ENCODE measurements around the gene CDC20.

CDC20 gene

GRCh38 chr1:43358746-43359693 lies at the start of gene CDC20:
Gene CDC20, plus strand, starts transcription at chr1:43358981. Its CDS starts 235 bp downstream, at chr1:43359216.
- DNase-seq (ENCODE audit: low read depth) = peak; percentile 92

GRCh38 chr1:43309405-43310025 lies 49.3 kb upstream of the CDC20 start:
- no peak for DNase-seq (ENCODE audit: low read depth)

GRCh38 chr1:43311521-43311920 lies 47.3 kb upstream of the CDC20 start:
- no peak for DNase-seq (ENCODE audit: low read depth)

GRCh38 chr1:43312212-43312623 lies 46.6 kb upstream of the CDC20 start:
- no peak for DNase-seq (ENCODE audit: low read depth)

- no peak for DNase-seq (ENCODE audit: low read depth)
Measured at GRCh38 chr1:43312663-43313515, 45.9 kb upstream of the CDC20 start.

GRCh38 chr1:43313771-43314170 lies 45.0 kb upstream of the CDC20 start:
- no peak for DNase-seq (ENCODE audit: low read depth)

- no peak for DNase-seq (ENCODE audit: low read depth)
Measured at GRCh38 chr1:43314233-43314632, 44.5 kb upstream of the CDC20 start.

GRCh38 chr1:43315481-43315880 lies 43.3 kb upstream of the CDC20 start:
- no peak for DNase-seq (ENCODE audit: low read depth)

GRCh38 chr1:43315963-43316737 lies 42.6 kb upstream of the CDC20 start:
- DNase-seq (ENCODE audit: low read depth) = no peak

GRCh38 chr1:43316738-43317520 lies 41.9 kb upstream of the CDC20 start:
- DNase-seq (ENCODE audit: low read depth) = no peak

- no peak for DNase-seq (ENCODE audit: low read depth)
Measured at GRCh38 chr1:43317817-43318471, 40.8 kb upstream of the CDC20 start.

GRCh38 chr1:43318831-43319230 lies 40.0 kb upstream of the CDC20 start:
- DNase-seq (ENCODE audit: low read depth) = no peak

- DNase-seq (ENCODE audit: low read depth) = no peak
Measured at GRCh38 chr1:43319288-43319687, 39.5 kb upstream of the CDC20 start.

- DNase-seq (ENCODE audit: low read depth) = no peak
Measured at GRCh38 chr1:43319766-43320165, 39.0 kb upstream of the CDC20 start.

GRCh38 chr1:43321331-43321891 lies 37.4 kb upstream of the CDC20 start:
- DNase-seq (ENCODE audit: low read depth) = no peak

- DNase-seq (ENCODE audit: low read depth) = no peak
Measured at GRCh38 chr1:43322506-43322905, 36.3 kb upstream of the CDC20 start.

GRCh38 chr1:43324810-43325209 lies 34.0 kb upstream of the CDC20 start:
- no peak for DNase-seq (ENCODE audit: low read depth)

GRCh38 chr1:43325381-43325780 lies 33.4 kb upstream of the CDC20 start:
- no peak for DNase-seq (ENCODE audit: low read depth)

- DNase-seq (ENCODE audit: low read depth) = peak; percentile 84
Measured at GRCh38 chr1:43327549-43328292, 31.1 kb upstream of the CDC20 start.
